Adrenal gland (tissue), 12 donors: ENCODE measurements around the gene GSKIP. TPM values are rescaled to one million over a fixed set of nuclear protein-coding genes. Genes with fewer than 3 reads are reported as not detected.

ENCODE experiments used
- DNase-seq, 7 donors: peaks; one replicate each; pipeline ENCODE4 v3.0.0-alpha.2; 2019 to 2020
- H3K27ac ChIP-seq, 5 donors: fragments of 200-600 bp; sonication (generic) in 4 of 5; 1 replicate in 3 of 5; 2 replicates in 2 of 5; pipeline versions ENCODE4 v1.5.1 to v1.8.0; 2016 to 2020; ENCODE audit warnings: mild to moderate bottlenecking in 1 of 5
- H3K27me3 ChIP-seq: fragments of 200-600 bp; 2 replicates; pipeline ENCODE4 v1.8.0; 2021
- H3K36me3 ChIP-seq, 2 donors: fragments of 200-600 bp; replicated peaks in 1 of 2; 1 replicate in 1 of 2; 2 replicates in 1 of 2; pipeline versions ENCODE4 v1.5.1 to v1.8.0; 2018 to 2022
- H3K4me1 ChIP-seq, 2 donors: fragments of 200-600 bp; replicated peaks in 1 of 2; 1 replicate in 1 of 2; 2 replicates in 1 of 2; pipeline versions ENCODE4 v1.5.1 to v1.8.0; 2018 to 2021
- H3K4me3 ChIP-seq, 4 donors: fragments of 200-600 bp; sonication (generic) in 3 of 4; one replicate each; pipeline ENCODE4 v1.5.1; 2016 to 2018
- H3K9me3 ChIP-seq, 3 donors: fragments of 200-600 bp; sonication (generic) in 1 of 3; replicated peaks in 1 of 3; 1 replicate in 2 of 3; 2 replicates in 1 of 3; pipeline versions ENCODE4 v1.5.1 to v1.8.0; 2016 to 2021
- POLR2A ChIP-seq, 2 donors: fragments of 450-650 bp; IDR thresholded peaks; one replicate each; pipeline ENCODE4 v1.6.1; 2017; ENCODE audit warnings: antibody characterized with exemption in 2 of 2, mild to moderate bottlenecking in 2 of 2, moderate library complexity in 1 of 2
- WGBS, 4 donors: extraction: QIAGEN DNeasy Blood & Tissue Kit in 2 of 4; methylation state at CpG; one replicate each; pipeline versions ENCODE4 v1.1.5 to v1.1.7; 2013 to 2017; 5-methylcytosine and 5-hydroxymethylcytosine counted together
- intact Hi-C, 2 donors: fragments of 100-400 bp; cut with DNase I; formaldehyde crosslinking; loops; one replicate each; pipeline versions ENCODE4 v1.14.1 to v1.15.0; 2022 to 2023
- polyA plus RNA-seq, 3 donors: library from polyadenylated mRNA; stranded (reverse); fragments of 200-250 nt in 2 of 3; fragments of 350-450 nt in 1 of 3; fragmentation: Illumina TruSeq in 1 of 3; extraction: RNeasy Lipid Tissue Mini Kit (QIAGEN cat#74804) in 1 of 3; gene quantifications; one replicate each; pipeline ENCODE4 v1.2.3, GENCODE V29; 2013 to 2014
- total RNA-seq, 9 donors: library from RNA; depleted of rRNA in 4 of 9; stranded (reverse); fragments of >200 nt in 4 of 9; fragments of 120-200 nt in 1 of 9; fragmentation: NEBNext Ultra II Directional in 1 of 9; extraction: Animal tissue kit (Norgen Biotek cat#: 25700) in 1 of 9; gene quantifications; one replicate each; pipeline versions ENCODE4 v1.1.0 to v1.2.4, GENCODE V29; 2013 to 2023
- TF ChIP-seq, protein P1 (sequence below), 6 experiments: fragments of 450-650 bp in 4 of 6; fragments of 200-600 bp in 2 of 6; sonication (generic) in 1 of 6; IDR thresholded peaks; 1 replicate in 5 of 6; 2 replicates in 1 of 6; pipeline versions ENCODE4 v1.5.1 to v1.8.0; 2016 to 2021; ENCODE audit warnings: antibody characterized with exemption in 6 of 6, mild to moderate bottlenecking in 2 of 6, moderate library complexity in 1 of 6
- donor health status: healthy with polysubstance abuse.
- donor health status: Bipolar disorder and iron deficiency.
- donor health status: DM: yes; HTN: yes; CAD: no.
- donor health status: DM: no; HTN: no; CAD: no.
- donor health status: DM: no; HTN: no; CAD: no.
- donor health status: DM: yes; HTN: yes; CAD: no.

GSKIP gene
- total and polyA plus RNA-seq, 12 donors, result 3.7 to 59.1 (median 15.0) TPM

DNA sequence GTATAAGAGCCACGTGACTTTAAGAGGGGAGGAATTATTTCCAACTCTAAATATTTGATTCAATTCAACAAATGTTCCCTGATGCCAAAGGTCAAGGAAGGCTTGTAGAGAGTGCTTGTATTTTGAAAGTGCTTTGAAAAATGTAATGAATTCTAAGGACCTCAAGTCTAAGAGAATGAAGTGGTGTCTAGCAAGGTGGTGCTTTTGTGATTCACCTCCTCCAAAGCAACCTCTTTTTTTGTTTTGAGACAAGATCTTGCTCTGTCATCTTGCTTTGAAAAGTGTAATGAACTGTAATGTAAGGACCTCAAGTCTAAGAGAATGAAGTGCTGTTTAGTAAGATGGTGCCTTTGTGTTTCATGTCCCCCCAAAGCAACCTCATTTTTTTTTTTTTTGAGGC is 42.4 kb downstream of the GSKIP start:
- no peak overlapping the region for H3K27ac ChIP-seq
- H3K9me3 ChIP-seq, result no peaks in the 10 kb centered on the region
- H3K4me3 ChIP-seq, result no peak overlapping the region
- TF ChIP-seq POLR2A (IDR thresholded peaks at IDR 0.05), result no peak
- TF ChIP-seq, protein P1, sequence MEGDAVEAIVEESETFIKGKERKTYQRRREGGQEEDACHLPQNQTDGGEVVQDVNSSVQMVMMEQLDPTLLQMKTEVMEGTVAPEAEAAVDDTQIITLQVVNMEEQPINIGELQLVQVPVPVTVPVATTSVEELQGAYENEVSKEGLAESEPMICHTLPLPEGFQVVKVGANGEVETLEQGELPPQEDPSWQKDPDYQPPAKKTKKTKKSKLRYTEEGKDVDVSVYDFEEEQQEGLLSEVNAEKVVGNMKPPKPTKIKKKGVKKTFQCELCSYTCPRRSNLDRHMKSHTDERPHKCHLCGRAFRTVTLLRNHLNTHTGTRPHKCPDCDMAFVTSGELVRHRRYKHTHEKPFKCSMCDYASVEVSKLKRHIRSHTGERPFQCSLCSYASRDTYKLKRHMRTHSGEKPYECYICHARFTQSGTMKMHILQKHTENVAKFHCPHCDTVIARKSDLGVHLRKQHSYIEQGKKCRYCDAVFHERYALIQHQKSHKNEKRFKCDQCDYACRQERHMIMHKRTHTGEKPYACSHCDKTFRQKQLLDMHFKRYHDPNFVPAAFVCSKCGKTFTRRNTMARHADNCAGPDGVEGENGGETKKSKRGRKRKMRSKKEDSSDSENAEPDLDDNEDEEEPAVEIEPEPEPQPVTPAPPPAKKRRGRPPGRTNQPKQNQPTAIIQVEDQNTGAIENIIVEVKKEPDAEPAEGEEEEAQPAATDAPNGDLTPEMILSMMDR (IDR thresholded peaks at IDR 0.05), result no peak
- no peaks in the 10 kb centered on the region for H3K36me3 ChIP-seq
- WGBS, 4 donors, result 76 to 94% (median 80%) methylated on average over 1 of the region's 1 CpG
- peaks cover 0 to 8% of the 10 kb centered on the region in 2 donors for H3K4me1 ChIP-seq
- H3K27me3 ChIP-seq, result no peaks in the 10 kb centered on the region
- no peak for DNase-seq
- intact Hi-C loops, result no loop called here

DNA sequence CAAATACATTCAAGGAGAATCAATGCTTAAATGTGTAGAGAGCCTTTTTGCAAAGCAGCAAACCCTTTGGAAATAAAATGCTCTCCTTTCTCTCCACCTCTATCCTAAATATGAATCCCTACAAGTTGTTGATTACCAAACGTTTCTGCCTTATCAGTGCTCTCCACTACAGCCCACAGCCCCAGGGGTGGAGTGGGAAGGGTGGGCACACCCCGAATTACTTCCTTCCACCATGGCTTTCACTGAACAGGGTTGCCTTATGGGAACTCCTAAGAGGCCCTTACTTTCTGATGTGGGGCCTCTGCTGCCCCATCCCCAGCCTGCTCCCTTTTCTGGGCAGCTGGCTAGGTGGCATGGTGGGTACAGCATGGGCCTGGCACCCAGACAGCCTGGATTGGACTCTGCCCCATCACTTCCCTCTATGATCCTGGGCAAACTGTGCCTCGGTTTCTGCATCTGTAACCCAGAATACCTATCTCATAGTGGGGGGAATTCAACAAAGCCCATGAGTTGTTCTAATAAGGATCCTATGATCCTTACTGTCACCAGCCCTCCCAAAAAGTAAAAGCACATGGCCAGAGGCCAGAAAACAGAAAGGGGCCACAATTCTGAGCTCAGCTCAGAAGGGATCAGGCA is 44.7 kb downstream of the GSKIP start:
- H3K9me3 ChIP-seq, result no peaks in the 10 kb centered on the region
- peaks cover 0 to 8% of the 10 kb centered on the region in 2 donors for H3K4me1 ChIP-seq
- no peak for DNase-seq
- no peaks in the 10 kb centered on the region for H3K36me3 ChIP-seq
- H3K27me3 ChIP-seq, result no peaks in the 10 kb centered on the region
- intact Hi-C loops, result no loop called here
- 57 to 65% (median 62%) methylated on average over 3 of the region's 3 CpGs for WGBS, 4 donors
- no peak overlapping the region for H3K4me3 ChIP-seq
- TF ChIP-seq POLR2A (IDR thresholded peaks at IDR 0.05), result no peak
- TF ChIP-seq, protein P1 (IDR thresholded peaks at IDR 0.05), result no peak
- no peak overlapping the region for H3K27ac ChIP-seq

DNA sequence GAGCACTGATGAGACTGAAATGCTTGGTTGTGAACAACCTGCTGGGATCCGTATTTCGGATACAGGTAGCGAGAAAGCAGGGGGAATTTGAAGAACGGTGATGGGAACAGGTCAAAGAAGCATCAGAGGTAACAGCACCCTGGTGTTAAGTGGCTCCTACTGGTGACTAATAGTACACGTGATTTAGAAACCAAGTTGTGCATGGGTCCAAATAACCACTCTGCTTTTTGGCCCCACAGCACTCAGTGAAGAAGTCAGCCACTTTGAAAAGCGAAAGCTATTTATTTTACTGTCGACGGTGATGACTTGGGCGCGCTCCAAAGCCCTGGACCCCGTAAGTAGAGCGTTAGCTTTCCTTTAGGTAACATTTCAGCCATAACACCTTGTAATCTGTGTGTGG is 45.3 kb downstream of the GSKIP start:
- no peak overlapping the region for H3K27ac ChIP-seq
- no peak for DNase-seq
- intact Hi-C loops, result no loop called here
- no peak for TF ChIP-seq POLR2A (IDR thresholded peaks at IDR 0.05)
- TF ChIP-seq, protein P1 (IDR thresholded peaks at IDR 0.05), result no peak
- no peak overlapping the region for H3K4me3 ChIP-seq
- H3K36me3 ChIP-seq, result no peaks in the 10 kb centered on the region
- 84 to 90% (median 89%) methylated on average over 12 of the region's 12 CpGs for WGBS, 4 donors
- H3K27me3 ChIP-seq, result no peaks in the 10 kb centered on the region
- peaks cover 0 to 8% of the 10 kb centered on the region in 2 donors for H3K4me1 ChIP-seq
- no peaks in the 10 kb centered on the region for H3K9me3 ChIP-seq

DNA sequence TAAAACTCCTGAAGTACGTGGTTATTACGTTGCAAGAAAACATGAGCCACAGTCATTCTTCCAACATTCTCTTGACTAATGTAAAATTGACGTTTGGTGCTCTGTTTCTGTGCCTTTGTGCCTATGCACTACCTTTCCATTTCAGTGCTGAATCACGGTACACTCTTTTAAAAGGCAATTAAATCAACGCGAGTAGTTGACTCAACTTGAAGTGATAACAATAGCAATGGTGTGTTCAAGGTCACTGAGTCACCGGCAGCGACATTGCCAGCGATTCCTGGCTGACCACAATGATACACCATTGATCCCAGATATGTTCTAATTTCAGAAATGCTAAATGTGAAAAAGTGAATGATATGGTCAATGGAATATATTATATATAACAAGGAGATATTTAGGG is 46.4 kb downstream of the GSKIP start:
- peak; percentile 48 to 88 (median 80) for DNase-seq
- 47 to 58% (median 50%) methylated on average over 9 of the region's 9 CpGs for WGBS, 4 donors
- intact Hi-C loops, result loop anchor here in 1 of 2 donors (10.0 kb wide), 1 partner anchor 305 kb away; no protein-coding TSS in a partner anchor

More for the DNA sequence above, 46.4 kb downstream of the GSKIP start:
- Histone ChIP-seq H3K27me3 (no peaks in the 10 kb centered on the region), H3K4me1 (peaks cover 0 to 8% of the 10 kb centered on the region in 2 donors), H3K9me3 (no peaks in the 10 kb centered on the region), H3K36me3 (no peaks in the 10 kb centered on the region), H3K27ac (peak overlapping the region in 2 of 5 donors; percentile 72 to 77), H3K4me3 (no peak overlapping the region)
- TF ChIP-seq, protein P1 (IDR thresholded peaks at IDR 0.05), result no peak
- TF ChIP-seq POLR2A (IDR thresholded peaks at IDR 0.05), result no peak
